Smooth muscle cell (in vitro differentiated cells): ENCODE results near the gene OR2AT4. TPM values are rescaled to one million over a fixed set of nuclear protein-coding genes. Genes with fewer than 3 reads are reported as not detected.
"Not testable (repeated sequence)": the region's sequence is repeated elsewhere in the genome, so short reads cannot be mapped to it uniquely, and the experiment has no call there.

Experiments
- DNase-seq: peaks from one replicate; lab custom pipeline; 2025; ENCODE audit not compliant: unreplicated experiment; lab: John Stamatoyannopoulos, UW
- H2AFZ ChIP-seq: fragments of 200-600 bp; sonication (generic); 2 replicates; pipeline ENCODE4 v1.6.0; 2016; ENCODE audit warnings: antibody characterized with exemption, low read depth, mild to moderate bottlenecking
- H3F3A ChIP-seq: fragments of 200-600 bp; sonication (generic); 2 replicates; pipeline ENCODE4 v1.6.0; 2017; ENCODE audit warnings: antibody characterized with exemption, low read depth
- H3K27ac ChIP-seq: fragments of 200-600 bp; sonication (generic); 2 replicates; pipeline ENCODE4 v1.5.1; 2016; ENCODE audit warnings: low read depth, mild to moderate bottlenecking
- H3K27me3 ChIP-seq: fragments of 200-600 bp; sonication (generic); 2 replicates; pipeline ENCODE4 v1.6.1; 2016; ENCODE audit warnings: low read depth, mild to moderate bottlenecking
- H3K36me3 ChIP-seq: fragments of 200-600 bp; sonication (generic); 2 replicates; pipeline ENCODE4 v1.5.1; 2016; ENCODE audit warnings: low read depth
- H3K4me1 ChIP-seq: fragments of 200-600 bp; sonication (generic); 2 replicates; pipeline ENCODE4 v1.5.1; 2016; ENCODE audit warnings: low read depth
- H3K4me2 ChIP-seq: fragments of 200-600 bp; sonication (generic); 2 replicates; pipeline ENCODE4 v1.6.0; 2016; ENCODE audit warnings: mild to moderate bottlenecking
- H3K4me3 ChIP-seq: fragments of 200-600 bp; sonication (generic); 2 replicates; pipeline ENCODE4 v1.5.1; 2016; ENCODE audit warnings: mild to moderate bottlenecking
- H3K79me2 ChIP-seq: fragments of 200-600 bp; sonication (generic); 2 replicates; pipeline ENCODE4 v1.6.0; 2016; ENCODE audit warnings: low read depth, mild to moderate bottlenecking
- H3K9ac ChIP-seq: fragments of 200-600 bp; sonication (generic); 2 replicates; pipeline ENCODE4 v1.6.0; 2016; ENCODE audit warnings: low read depth
- H3K9me3 ChIP-seq: fragments of 200-600 bp; sonication (generic); replicated peaks from 2 replicates; pipeline ENCODE4 v1.5.1; 2016; ENCODE audit warnings: low read depth
- H4K20me1 ChIP-seq: fragments of 200-600 bp; sonication (generic); 2 replicates; pipeline ENCODE4 v1.6.0; 2016; ENCODE audit warnings: low read depth
- WGBS: methylation state at CpG from one replicate; pipeline ENCODE4 v1.1.7; 2016; ENCODE audit warnings: low lambda C conversion rate; 5-methylcytosine and 5-hydroxymethylcytosine counted together
- polyA plus RNA-seq: library from polyadenylated mRNA; unstranded; fragments of >200 nt; fragmentation: Nextera tagmentation; extraction: Ambion mirVana; gene quantifications from 2 replicates; pipeline ENCODE4 v1.2.1, GENCODE V29; 2016
- total RNA-seq: library from RNA; depleted of rRNA; stranded (reverse); fragments of >200 nt; gene quantifications from 2 replicates; pipeline ENCODE4 v1.2.3, GENCODE V29; 2014
- TF ChIP-seq, protein P1 (sequence below): fragments of 200-600 bp; sonication (generic); IDR thresholded peaks from 2 replicates; pipeline ENCODE4 v1.5.1; 2017; ENCODE audit warnings: borderline replicate concordance, mild to moderate bottlenecking, antibody characterized with exemption; ENCODE audit not compliant: insufficient read depth, poor library complexity, severe bottlenecking

OR2AT4 gene
- total and polyA plus RNA-seq, 2 experiments from 2014 or later: not detected

DNA sequence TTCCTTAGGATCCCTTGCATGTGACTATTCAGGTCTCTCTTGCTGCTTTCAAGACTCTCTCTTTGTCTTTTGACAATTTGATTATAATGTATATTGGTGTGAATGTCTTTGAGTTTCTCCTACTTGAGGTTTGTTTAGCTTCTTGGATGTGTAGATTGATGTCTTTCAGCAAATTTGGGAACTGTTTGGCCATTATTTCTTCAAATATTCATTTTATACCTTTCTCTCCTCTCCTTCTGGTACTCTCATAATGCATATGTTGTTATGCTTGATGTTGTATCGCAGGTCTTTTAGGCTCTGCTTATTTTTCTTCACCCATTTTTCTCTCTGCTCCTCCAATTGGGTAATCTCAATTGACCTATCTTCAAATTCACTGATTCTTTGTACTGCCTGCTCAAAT is 44.2 kb downstream of the OR2AT4 start:
- DNase-seq: no peak
- TF ChIP-seq, protein P1, sequence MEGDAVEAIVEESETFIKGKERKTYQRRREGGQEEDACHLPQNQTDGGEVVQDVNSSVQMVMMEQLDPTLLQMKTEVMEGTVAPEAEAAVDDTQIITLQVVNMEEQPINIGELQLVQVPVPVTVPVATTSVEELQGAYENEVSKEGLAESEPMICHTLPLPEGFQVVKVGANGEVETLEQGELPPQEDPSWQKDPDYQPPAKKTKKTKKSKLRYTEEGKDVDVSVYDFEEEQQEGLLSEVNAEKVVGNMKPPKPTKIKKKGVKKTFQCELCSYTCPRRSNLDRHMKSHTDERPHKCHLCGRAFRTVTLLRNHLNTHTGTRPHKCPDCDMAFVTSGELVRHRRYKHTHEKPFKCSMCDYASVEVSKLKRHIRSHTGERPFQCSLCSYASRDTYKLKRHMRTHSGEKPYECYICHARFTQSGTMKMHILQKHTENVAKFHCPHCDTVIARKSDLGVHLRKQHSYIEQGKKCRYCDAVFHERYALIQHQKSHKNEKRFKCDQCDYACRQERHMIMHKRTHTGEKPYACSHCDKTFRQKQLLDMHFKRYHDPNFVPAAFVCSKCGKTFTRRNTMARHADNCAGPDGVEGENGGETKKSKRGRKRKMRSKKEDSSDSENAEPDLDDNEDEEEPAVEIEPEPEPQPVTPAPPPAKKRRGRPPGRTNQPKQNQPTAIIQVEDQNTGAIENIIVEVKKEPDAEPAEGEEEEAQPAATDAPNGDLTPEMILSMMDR: no peak
- H3K27me3 ChIP-seq: no peaks in the 10 kb centered on the region
- H4K20me1 ChIP-seq: no peaks in the 10 kb centered on the region
- no peak overlapping the region for H3K27ac ChIP-seq
- H3K36me3 ChIP-seq: no peaks in the 10 kb centered on the region
- no peaks in the 10 kb centered on the region for H3K9me3 ChIP-seq
- no peak overlapping the region for H2AFZ ChIP-seq
- no peak overlapping the region for H3K4me3 ChIP-seq
- H3K9ac ChIP-seq: no peak overlapping the region
- no peaks in the 10 kb centered on the region for H3K4me1 ChIP-seq
- WGBS: 95% methylated on average over 1 of the region's 1 CpG
- no peak overlapping the region for H3K4me2 ChIP-seq
- H3K79me2 ChIP-seq: no peaks in the 10 kb centered on the region
- no peaks in the 10 kb centered on the region for H3F3A ChIP-seq

GRCh38 chr11:75051043-75051442 is 45.6 kb downstream of the OR2AT4 start:
- Histone ChIP-seq H3K27me3 (no peaks in the 10 kb centered on the region), H3K79me2 (no peaks in the 10 kb centered on the region), H4K20me1 (no peaks in the 10 kb centered on the region), H3K4me2 (no peak overlapping the region), H3K9me3 (no peaks in the 10 kb centered on the region), H3F3A (no peaks in the 10 kb centered on the region), H2AFZ (no peak overlapping the region), H3K4me1 (no peaks in the 10 kb centered on the region), H3K9ac (no peak overlapping the region), H3K4me3 (no peak overlapping the region), H3K27ac (no peak overlapping the region), H3K36me3 (no peaks in the 10 kb centered on the region)
- WGBS: 92% methylated on average over 5 of the region's 5 CpGs
- no peak for DNase-seq
- TF ChIP-seq, protein P1: no peak

GRCh38 chr11:75050516-75050915 is 46.2 kb downstream of the OR2AT4 start:
- TF ChIP-seq, protein P1: no peak
- no peaks in the 10 kb centered on the region for H3K79me2 ChIP-seq
- no peaks in the 10 kb centered on the region for H3K27me3 ChIP-seq

GRCh38 chr11:75049501-75050266 is 47.0 kb downstream of the OR2AT4 start:
- H3K27ac ChIP-seq, H2AFZ ChIP-seq, H4K20me1 ChIP-seq, H3K27me3 ChIP-seq, H3K4me2 ChIP-seq, DNase-seq, H3K36me3 ChIP-seq, H3K79me2 ChIP-seq, H3K9ac ChIP-seq, H3K4me1 ChIP-seq, H3K9me3 ChIP-seq, H3F3A ChIP-seq, H3K4me3 ChIP-seq: not testable (repeated sequence)
- WGBS: 88% methylated on average over 8 of the region's 8 CpGs

More at GRCh38 chr11:75050516-75050915, 46.2 kb downstream of the OR2AT4 start:
- Histone ChIP-seq H3K4me3 (no peak overlapping the region), H4K20me1 (no peaks in the 10 kb centered on the region), H3F3A (no peaks in the 10 kb centered on the region), H3K36me3 (no peaks in the 10 kb centered on the region), H3K9me3 (no peaks in the 10 kb centered on the region), H3K4me2 (no peak overlapping the region), H2AFZ (no peak overlapping the region), H3K9ac (no peak overlapping the region), H3K27ac (no peak overlapping the region), H3K4me1 (no peaks in the 10 kb centered on the region)
- no peak for DNase-seq
- 95% methylated on average over 4 of the region's 4 CpGs for WGBS
